GM18907 (cell line): ENCODE results near the gene PTBP1.
"Not testable (repeated sequence)": the region's sequence is repeated elsewhere in the genome, so short reads cannot be mapped to it uniquely, and the experiment has no call there.

Experiments used
- ATAC-seq: cut with Tn5 transposase; IDR thresholded peaks from one replicate; pipeline ENCODE4 v1.9.1; 2021; ENCODE audit warnings: mild to moderate bottlenecking, moderate library complexity; ENCODE audit not compliant: unreplicated experiment

The PTBP1 gene

GRCh38 chr19:807627-808422 is 10.6 kb downstream of the PTBP1 start:
- no peak for ATAC-seq

GRCh38 chr19:808423-808775 is 11.1 kb downstream of the PTBP1 start:
- no peak for ATAC-seq

GRCh38 chr19:810077-810855 is 13.0 kb downstream of the PTBP1 start:
- ATAC-seq: no peak

- no peak for ATAC-seq
Observed at GRCh38 chr19:810883-811489, 13.7 kb downstream of the PTBP1 start.

- ATAC-seq: no peak
Observed at GRCh38 chr19:811506-812048, 14.3 kb downstream of the PTBP1 start.

GRCh38 chr19:812049-812746 is 14.9 kb downstream of the PTBP1 start:
- ATAC-seq: no peak

GRCh38 chr19:812747-813218 is 15.5 kb downstream of the PTBP1 start:
- ATAC-seq: no peak

- ATAC-seq: no peak
Observed at GRCh38 chr19:813219-814151, 16.2 kb downstream of the PTBP1 start.

GRCh38 chr19:814152-815078 is 17.2 kb downstream of the PTBP1 start:
- ATAC-seq: no peak

GRCh38 chr19:815079-815774 is 18.0 kb downstream of the PTBP1 start:
- ATAC-seq: no peak

GRCh38 chr19:815775-816499 is 18.7 kb downstream of the PTBP1 start:
- no peak for ATAC-seq

- no peak for ATAC-seq
Observed at GRCh38 chr19:816500-816857, 19.2 kb downstream of the PTBP1 start.

GRCh38 chr19:820212-820611 is 23.0 kb downstream of the PTBP1 start:
- ATAC-seq: not testable (repeated sequence)

GRCh38 chr19:821231-821824 is 24.1 kb downstream of the PTBP1 start:
- ATAC-seq: no peak

GRCh38 chr19:821825-822503 is 24.7 kb downstream of the PTBP1 start, which contains the start of gene PLPPR3:
Gene PLPPR3, minus strand, starts transcription at chr19:821955. Its CDS starts 396 bp downstream, at chr19:821559.
- no peak for ATAC-seq

- no peak for ATAC-seq
Observed at GRCh38 chr19:823565-824121, 26.4 kb downstream of the PTBP1 start.
